GM19397 (cell line): ENCODE data around the gene IRF4.
"Not testable (repeated sequence)": the region's sequence is repeated elsewhere in the genome, so short reads cannot be mapped to it uniquely, and the experiment has no call there.

Experiments used
- ATAC-seq: cut with Tn5 transposase; IDR thresholded peaks from one replicate; pipeline ENCODE4 v1.9.1; 2021; ENCODE audit warnings: mild to moderate bottlenecking, moderate library complexity; ENCODE audit not compliant: unreplicated experiment

Gene IRF4

DNA sequence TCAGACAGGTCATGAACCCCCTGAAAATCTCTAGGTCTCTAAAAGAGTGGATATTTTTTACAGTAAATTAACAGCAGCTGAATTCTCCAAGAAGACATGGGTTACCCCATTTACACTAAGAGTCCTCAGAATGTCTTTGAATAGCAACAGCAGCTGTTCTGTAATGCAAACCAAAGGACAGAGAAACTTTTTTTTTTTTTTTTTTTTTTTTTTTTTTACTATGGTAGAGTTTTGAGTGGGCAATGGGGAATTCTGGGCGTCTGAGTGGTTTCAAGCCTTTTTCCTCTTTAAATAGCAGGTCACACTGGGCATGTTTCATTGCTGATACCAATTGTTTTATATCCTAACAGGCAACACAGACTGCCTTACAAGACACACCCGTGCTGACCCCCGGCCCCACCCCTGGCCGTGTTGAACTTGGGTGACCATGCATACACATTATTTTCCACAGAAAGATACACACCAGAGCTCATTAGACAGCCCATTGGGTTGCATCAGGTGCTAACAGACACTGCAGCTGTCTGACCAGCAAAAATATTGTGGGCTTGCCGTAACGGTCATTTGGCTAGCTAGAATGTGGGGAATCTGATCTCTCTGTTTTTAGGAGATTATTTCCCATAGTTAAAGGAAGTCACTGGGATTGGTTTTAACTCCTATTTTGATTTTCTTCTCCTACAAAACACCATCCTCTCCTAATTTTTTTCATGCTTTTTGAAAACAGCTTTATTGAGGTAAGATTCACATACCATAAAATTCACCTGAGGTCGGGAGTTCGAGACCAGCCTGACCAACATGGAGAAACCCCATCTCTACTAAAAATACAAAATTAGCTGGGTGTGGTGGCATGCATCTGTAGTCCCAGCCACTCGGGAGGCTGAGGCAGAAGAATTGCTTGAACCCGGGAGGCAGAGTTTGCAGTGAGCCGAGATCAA lies 26.7 kb upstream of the IRF4 start:
- ATAC-seq, result no peak

DNA sequence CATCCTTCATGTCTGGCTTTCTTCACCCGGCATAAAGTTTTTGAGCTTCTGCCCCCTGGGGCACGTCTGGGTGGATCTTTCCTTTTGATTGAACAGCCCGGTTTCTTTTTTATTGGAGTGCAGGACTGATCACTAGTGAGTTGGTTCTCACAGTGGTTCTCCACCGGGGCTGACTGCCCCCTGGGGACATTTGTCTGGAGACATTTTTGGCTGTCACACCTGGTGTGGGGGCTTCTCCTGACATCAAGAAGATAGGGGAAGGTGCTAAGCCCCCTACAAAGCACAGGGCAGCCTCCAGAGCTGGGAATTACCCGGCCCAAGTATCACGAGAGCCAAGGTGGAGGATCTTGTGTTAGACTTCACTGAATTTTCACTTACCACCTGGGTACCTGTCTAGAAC lies 25.7 kb upstream of the IRF4 start:
- ATAC-seq, result no peak

DNA sequence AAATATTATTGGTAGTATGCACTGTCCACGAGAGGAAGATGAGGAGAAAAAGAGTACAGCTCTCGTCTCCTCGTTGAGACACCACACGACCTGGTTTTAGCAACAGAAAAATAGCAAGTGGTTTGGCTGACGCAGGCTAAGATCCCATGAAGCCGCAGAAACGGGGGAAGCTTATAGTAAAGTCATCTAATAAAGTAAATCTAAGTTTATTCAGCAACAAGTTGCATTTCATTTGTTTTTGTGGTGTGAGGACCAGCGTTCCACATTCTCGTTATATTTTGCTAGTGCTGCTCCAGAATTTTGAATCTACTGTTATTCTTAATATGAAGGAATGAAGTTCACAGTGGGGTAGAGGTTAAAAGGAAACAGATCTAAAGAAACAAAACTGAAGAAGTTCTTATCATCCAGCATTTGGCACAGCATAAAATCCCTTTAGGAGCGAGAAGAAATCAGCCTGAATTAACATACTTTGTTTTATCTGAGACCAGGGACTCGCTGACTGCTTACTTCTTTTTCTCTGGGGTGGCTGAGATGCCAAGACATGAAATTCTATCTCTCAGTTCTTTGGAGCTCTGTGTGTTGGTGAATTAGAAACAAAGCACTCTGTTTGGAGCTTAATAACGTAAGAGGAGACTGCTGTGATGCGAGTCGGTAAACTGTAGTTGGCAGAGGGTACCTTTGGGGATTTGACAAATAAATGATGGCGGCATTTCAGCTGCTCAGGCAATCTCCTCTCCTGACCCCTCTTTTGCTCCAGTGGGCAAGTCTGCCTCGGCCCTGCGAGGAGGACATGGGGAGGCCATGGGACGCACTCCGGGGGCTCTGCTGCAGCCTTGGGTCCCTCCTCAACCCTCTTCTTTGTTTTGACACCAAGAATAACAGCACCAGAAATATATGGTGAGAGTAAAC lies 24.9 kb upstream of the IRF4 start:
- ATAC-seq, result no peak

DNA sequence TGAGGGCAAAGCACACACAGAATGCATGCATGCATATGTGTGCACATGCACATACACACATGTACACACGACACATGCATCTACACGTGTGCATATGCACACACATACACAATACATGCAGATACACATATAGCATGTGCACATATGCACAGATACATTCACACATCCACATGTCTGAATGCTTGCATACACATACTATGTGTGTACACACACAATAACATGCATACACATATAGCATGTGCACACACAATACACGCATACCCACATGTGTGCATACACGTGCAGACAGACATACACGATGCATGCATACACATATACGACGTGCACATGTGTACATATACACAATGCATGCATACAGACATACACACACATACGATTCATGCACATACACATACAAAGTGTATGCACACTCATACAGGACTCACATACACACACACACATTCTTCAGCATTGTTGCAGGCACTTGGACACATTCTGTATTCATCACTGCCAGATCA lies 24.2 kb upstream of the IRF4 start:
- ATAC-seq, result no peak

DNA sequence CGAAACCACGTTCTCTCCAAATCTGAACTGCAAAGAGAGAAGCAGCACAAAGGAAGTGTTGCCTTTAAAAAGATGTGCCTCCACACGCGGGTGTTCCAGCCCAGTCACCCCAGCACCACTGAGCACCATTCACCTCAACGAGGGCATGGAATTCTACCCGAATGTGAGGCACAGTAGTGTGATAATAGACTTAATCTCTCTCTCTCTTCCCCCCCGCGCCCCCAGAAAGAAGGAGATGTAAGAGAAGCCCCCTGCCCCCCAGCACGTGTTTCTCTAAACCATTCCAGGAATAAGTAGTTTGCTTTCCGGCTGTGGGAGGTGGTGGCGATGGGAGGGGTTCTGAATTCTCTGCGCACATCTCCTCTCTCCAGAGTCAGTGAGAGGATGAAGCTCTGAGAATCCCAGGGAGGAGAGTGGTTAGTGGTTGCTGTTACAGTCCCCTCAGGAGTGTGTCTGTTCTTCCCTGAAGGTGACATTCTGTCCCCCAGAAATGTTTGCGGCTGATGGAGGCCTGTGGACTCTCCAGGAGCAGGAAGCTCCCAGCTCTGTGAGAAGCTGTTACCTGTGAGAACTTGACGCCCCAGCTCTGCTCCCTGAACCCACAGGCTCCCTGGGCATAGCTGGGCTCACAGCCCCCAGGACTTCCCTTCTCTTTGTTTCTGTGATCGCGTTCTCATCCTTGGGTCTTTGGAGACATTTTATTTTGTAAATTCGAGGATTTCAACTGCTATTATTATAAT lies 23.5 kb upstream of the IRF4 start:
- no peak for ATAC-seq

DNA sequence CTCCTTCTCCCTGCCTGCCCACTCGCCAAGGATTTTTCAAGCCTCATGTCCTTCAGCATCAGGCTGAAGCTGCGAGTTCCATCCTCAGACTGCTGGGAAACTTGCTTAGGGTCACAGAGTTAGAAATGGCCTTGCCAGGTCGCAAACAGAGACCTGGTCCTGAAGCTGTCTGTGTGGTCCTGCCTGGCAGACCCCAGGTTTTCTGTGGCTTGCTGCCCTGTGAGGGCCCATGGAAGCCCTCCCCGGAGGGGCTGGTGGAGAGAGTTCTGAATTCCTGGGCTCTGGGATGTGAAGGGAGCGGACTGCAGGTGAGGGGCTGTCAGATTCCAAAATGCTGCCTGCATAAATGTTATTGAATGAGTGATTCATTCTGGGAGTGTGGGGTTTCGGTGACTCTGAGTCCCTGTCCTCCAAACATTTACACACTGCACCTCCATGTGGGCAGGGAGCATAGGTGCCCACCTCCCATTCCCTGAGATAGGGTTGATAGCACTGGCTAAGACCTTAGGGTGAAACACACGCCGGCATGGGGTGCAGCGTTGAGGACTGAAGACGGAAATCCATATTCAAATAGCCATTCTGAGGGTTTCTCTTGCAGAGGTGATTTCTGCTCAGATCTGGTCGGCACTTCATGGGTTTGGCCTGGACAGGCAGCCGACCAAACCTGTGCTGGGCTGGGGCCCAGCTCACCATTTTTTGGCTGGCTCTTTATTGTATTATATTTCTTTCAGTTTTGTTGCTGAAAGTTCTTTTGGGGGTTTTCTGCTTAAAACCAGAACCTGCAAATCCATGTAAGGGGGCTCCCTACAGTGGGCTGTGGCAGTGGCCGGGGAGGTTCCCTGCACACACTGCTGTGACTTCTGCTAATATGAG lies 21.8 kb upstream of the IRF4 start:
- no peak for ATAC-seq

DNA sequence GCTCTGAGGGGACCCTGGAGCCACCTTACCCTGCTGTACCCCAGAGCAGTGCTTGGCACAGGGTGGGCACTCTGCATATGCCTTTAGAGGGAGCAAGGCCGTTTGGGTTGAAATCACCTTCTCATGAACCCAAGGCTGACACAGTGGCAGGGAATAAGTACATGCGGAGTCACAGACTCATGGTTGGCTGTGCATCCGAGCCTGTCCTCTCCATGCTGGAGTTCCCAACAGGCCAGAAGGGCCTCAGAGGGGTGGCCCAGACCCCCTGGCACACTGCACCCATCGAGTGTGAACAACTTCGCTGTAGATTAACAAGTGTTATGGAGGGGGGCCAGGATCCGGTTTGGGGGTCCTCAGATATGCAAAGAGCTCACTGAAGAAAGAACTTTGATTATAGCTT lies 21.0 kb upstream of the IRF4 start:
- no peak for ATAC-seq

DNA sequence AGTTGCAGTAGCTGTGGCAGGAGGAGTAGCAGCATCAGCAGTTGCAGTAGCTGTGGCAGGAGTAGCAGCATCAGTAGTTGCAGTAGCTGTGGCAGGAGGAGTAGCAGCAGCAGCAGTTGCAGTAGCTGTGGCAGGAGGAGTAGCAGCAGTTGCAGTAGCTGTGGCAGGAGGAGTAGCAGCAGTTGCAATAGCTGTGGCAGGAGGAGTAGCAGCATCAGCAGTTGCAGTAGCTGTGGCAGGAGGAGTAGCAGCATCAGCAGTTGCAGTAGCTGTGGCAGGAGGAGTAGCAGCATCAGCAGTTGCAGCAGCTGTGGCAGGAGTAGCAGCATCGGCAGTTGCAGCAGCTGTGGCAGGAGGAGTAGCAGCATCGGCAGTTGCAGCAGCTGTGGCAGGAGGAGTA lies 19.7 kb upstream of the IRF4 start:
- not testable (repeated sequence) for ATAC-seq

DNA sequence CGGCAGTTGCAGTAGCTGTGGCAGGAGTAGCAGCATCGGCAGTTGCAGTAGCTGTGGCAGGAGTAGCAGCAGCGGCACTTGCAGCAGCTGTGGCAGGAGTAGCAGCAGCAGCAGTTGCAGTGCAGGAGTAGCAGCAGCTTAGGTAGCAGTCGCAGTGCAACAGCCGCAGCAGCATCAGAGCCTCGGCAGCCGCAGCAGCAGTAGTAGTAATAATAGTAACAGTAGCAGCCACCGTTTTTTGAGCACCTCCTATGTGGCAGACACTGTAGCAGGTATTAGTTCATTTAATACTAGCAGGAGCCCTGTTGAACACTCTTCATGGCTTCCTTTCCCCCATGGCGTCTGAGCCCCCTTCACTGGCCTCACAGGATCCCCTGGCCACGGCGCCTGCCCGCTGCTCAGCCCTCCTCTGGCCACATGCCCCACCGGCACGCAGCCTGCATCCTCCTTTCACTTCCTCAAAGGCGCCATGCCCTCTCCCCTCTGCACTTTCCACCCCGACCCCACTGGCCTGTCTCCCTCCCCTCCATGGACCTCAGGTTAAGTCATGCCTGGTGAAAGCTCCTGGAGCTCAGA lies 19.1 kb upstream of the IRF4 start:
- no peak for ATAC-seq

DNA sequence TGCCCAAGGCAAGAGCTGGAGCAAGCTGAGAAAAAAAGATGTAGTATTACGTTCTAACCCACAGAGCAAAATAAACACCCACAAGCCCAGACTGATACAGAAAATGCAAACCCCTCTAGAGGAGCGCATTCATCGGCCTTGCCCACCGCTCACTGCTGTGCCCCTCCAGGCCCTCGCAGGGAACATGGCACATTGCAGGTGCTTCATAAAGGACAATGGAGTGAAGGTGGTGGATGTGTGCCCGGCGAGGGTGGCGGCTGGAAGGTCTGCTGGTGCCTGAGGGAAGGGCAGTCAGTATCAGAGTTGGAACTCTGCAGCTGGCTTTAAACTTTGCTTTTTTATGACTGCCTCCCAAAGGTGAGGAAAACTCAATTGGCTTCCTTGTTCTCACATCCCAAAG lies 18.5 kb upstream of the IRF4 start:
- ATAC-seq, result no peak

DNA sequence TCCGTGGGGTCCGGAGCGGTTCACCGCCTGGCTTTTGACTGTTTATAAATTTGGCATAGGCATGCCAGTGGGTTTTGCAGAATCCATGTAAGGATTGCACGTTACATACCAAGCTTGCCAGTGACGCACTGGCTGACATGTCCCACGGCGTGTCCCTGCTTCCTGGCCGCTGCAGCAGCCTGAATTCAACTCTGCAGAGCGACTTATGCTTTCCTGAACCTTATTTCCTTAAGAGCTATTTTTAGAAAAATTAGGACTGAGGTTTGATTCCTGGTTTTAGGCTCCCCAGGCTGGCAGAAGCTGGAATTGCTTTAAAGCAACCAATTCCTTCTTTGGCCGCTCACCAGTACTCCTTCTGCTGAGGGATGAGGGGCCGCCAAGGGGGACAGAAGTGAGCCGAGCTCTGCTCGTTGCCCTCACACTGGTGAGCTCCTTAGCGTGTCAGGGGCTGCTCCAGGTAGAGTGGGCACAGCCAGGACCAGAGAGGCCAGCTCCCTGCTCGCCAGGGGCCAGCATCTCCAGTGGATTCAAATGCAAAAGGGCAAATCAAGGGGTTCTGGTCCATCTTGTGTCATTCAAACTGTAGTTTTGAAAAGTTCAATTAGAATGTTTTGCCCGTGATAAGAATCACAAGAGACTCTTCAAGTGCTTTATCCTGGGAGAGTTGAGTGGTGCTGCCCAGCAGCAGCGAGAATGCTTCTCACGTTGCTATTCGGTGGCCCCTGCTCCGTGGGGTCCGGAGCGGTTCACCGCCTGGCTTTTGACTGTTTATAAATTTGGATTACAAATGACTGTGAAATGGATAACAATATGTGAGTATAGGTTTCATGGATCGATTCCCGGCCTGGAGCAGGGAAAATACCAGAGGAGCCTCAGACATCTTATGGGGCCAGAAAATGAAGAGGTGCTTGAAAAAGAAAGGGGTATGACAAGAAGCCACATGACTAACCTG lies 17.5 kb upstream of the IRF4 start:
- no peak for ATAC-seq

DNA sequence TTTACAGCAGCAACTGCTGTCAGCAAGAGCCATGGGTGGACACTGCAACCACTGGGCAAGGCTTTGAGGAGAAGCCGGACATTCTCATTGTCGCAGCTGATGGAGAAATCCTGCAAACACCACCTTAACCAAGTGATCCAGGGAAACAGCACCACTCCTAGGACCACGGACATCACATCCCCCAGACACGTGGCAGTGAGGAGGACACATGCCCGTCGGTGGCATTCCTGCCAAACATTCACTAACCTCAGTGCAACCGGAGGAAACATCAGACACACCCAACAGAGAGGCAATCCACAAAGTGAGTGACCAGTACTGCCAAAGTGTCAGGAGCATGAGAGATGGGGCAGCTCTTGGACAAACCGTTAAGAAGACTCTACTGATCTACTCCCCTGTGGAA lies 16.6 kb upstream of the IRF4 start:
- ATAC-seq, result no peak

DNA sequence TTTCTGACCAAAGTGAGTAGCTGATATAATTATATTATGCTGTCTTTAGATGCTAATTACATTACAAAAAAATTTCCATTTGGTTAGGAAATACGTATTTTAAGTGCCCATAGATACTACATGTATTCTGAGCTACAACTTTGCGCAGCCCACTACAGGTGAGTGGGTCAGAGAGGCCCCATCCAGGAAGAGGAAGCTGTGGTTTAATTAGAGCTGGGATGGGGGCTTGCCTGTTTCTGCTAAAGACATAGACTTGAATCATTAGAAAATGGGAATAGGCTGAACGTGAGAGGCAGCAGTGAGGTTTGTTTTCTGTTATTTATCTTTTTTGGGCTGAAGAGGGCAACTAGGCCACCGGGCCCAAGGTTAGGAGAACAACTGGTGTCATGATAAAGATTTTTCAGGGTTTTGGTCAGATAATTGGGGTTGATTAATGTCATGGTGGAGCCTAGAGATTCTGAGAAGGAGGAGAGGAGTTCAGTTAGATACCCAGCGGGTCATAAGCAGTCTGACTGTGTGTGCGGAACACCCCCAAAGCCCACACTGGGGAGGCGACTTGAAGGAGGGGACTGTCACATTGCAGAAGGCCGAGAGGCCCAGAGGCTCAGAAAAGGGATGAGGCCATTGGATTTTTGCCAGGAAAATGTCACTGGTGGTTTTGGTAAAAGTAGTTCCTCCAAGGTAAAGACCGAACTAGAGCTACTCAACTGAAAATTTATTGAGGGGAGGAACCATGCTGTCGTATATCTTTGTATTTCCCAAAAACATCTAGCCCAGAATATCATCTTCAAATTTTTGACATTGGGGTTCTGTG lies 14.5 kb upstream of the IRF4 start:
- ATAC-seq, result no peak

DNA sequence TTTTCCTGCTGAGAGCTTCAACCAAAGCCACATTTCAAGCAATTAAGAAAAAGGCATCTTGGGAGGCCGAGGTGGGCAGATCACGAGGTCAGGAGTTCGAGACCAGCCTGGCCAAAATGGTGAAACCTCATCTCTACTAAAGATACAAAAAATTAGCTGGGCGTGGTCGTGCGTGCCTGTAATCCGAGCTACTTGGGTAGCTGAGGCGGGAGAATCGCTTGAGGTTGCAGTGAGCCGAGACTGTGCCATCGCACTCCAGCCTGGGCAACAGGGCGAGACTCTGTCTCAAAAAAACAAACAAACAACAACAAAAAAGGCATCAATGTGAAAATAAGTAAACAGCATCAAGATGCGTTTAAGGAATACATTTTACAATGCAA lies 13.9 kb upstream of the IRF4 start:
- ATAC-seq, result not testable (repeated sequence)

DNA sequence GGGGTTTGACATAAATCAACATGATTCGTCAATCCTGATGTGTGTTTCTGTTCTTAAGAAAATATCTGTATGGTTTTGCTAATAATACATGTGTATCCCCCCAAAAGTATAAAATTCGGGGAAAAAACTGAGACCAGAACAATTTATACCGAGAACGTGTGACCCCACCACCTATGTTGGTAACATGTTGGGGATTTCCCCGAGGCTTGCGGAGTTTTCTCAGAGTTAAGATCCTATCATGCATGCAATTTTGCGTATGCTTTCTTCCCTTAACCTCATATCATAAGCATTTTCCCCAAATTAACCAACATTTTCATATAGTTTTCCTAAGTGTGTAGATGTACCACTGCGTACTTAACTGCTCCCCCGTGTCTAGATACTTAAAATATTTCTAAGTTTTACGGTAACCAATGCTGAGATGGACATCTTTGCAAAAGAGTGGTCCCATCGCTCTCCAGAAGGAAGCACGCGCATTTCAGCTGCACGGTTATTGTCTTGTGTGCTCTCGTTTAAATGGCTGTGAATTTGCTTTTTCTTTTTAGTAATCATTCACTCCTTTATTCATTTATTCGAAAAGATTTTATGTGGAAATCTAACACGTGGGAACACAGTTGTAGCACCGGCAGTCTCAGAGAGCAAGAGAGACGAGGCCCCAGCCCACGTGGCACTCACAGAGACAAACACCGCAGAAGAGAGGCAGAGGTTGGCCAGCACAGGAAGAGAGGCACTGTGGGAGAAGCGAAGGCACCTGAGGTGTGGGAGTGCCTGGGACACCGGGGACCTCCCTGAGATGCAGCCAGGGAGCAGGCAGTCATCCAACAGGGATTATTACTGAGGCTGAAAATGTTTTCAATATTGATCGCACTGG lies 13.2 kb upstream of the IRF4 start:
- ATAC-seq, result no peak

DNA sequence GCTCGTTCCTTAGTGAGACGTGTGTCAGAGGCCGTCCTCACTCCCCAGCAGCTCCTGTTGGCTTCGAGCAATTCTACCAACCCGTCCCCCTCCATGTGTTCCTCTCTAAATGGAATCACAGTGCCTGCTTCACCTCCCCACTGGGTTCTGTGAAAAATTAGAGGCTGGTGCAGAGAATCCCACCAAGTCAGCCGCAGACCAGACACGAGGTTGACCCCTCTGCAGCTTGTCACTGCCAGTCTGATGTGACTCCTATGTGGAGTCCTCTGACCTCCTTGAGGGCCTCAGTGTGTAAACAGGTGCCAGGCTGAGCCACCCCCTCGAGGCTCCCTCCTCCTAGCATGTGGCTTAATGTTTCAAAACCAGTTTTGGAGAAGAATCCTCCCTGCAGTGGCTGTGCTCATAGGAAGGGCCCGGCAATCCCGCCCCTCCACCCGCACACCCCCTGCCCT lies 12.6 kb upstream of the IRF4 start:
- no peak for ATAC-seq
